Measurements from ENCODE around the gene PARVB.

DNA sequence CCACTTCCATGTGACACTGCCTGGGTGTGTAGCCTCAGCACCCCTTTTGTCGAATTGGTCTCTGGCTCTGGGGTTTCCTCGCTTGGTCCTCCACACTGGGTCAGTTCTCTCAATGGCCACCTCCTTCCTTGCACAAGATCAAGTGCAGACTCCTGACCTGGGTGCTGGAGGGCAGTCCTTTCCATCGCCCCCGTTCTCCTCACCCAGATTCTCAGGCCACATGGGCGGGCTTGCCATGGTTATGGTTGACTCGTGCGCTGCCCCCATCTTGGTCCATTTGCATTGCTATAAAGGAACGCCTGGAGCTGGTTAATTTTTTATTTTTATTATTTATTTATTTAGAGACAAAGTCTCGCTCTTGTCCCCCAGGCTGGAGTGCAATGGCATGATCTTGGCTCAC, 5.5 kb upstream of the PARVB start:
- TF ChIP-seq, protein P1, sequence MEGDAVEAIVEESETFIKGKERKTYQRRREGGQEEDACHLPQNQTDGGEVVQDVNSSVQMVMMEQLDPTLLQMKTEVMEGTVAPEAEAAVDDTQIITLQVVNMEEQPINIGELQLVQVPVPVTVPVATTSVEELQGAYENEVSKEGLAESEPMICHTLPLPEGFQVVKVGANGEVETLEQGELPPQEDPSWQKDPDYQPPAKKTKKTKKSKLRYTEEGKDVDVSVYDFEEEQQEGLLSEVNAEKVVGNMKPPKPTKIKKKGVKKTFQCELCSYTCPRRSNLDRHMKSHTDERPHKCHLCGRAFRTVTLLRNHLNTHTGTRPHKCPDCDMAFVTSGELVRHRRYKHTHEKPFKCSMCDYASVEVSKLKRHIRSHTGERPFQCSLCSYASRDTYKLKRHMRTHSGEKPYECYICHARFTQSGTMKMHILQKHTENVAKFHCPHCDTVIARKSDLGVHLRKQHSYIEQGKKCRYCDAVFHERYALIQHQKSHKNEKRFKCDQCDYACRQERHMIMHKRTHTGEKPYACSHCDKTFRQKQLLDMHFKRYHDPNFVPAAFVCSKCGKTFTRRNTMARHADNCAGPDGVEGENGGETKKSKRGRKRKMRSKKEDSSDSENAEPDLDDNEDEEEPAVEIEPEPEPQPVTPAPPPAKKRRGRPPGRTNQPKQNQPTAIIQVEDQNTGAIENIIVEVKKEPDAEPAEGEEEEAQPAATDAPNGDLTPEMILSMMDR (IDR thresholded peaks at IDR 0.05; ENCODE audit: low read depth, low read length): no peak
- TF ChIP-seq EZH2phosphoT487 (IDR thresholded peaks at IDR 0.05; ENCODE audit: low read depth): no peak
